Breast epithelium (tissue), 3 donors: Measurements from ENCODE around the gene DDX52.

Source experiments
- CTCF ChIP-seq, 3 donors: fragments of 450-650 bp; IDR thresholded peaks; one replicate each; pipeline ENCODE4 v1.5.1; 2016 to 2017; ENCODE audit warnings: antibody characterized with exemption in 3 of 3, mild to moderate bottlenecking in 3 of 3, moderate library complexity in 3 of 3
- POLR2A ChIP-seq: fragments of 450-650 bp; IDR thresholded peaks from one replicate; pipeline ENCODE4 v1.6.1; 2016; ENCODE audit warnings: antibody characterized with exemption, mild to moderate bottlenecking, moderate library complexity
- POLR2AphosphoS5 ChIP-seq, 3 donors: sonication (generic); formaldehyde crosslinking; IDR thresholded peaks; one replicate each; pipeline ENCODE4 v1.6.1; 2017; ENCODE audit warnings: antibody characterized with exemption in 3 of 3

GRCh38 chr17:37614391-37614790, 28.9 kb downstream of the DDX52 start:
- TF ChIP-seq CTCF (IDR thresholded peaks at IDR 0.05), result no peak
- TF ChIP-seq POLR2A, result no peak
- no peak for TF ChIP-seq POLR2AphosphoS5 (IDR thresholded peaks at IDR 0.05)
